ENCODE measurements around the gene OPA1. TPM values are rescaled to one million over a fixed set of nuclear protein-coding genes. Genes with fewer than 3 reads are reported as not detected.

OPA1 gene
- total RNA-seq, 4 donors from 2014 or later: 20.3 to 68.4 (median 39.7) TPM

DNA sequence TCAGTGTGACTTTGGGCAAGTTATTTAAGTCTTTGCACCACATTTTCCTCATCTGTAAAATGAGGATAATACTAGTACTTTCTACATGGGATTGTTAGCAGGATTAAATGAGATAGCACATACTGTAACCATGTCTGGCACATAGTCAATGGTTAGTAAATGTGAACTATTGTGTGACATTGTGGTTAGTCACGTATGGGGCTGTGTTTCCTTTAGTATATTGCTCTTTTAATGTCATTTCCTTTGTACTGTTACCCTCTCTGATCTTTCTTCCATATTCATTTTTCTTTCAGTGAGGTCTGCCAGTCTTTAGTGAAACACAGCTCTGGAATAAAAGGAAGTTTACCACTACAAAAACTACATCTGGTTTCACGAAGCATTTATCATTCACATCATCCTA is 21.4 kb downstream of the OPA1 start:
- Histone ChIP-seq H3K27me3 (no peaks in the 10 kb centered on the region), H3K4me1 (no peaks in the 10 kb centered on the region), H3K4me3 (no peak overlapping the region), H3K36me3 (no peaks in the 10 kb centered on the region), H3K9me3 (peaks cover 0 to 10% of the 10 kb centered on the region in 2 donors), H3K27ac (no peak overlapping the region)
- intact Hi-C loops (cut with DNase I; ENCODE audit: low total_unique reads): no loop called here
- no peak for DNase-seq
- TF ChIP-seq POLR2A (IDR thresholded peaks at IDR 0.05): no peak
- no peak for TF ChIP-seq CTCF (IDR thresholded peaks at IDR 0.05)

GRCh38 chr3:193617628-193618027 is 24.6 kb downstream of the OPA1 start:
- DNase-seq: no peak
- intact Hi-C loops (cut with DNase I; ENCODE audit: low total_unique reads): no loop called here
- no peaks in the 10 kb centered on the region for H3K36me3 ChIP-seq
- no peak overlapping the region for H3K27ac ChIP-seq
- H3K4me1 ChIP-seq: no peaks in the 10 kb centered on the region
- TF ChIP-seq CTCF (IDR thresholded peaks at IDR 0.05) (no peak), POLR2A (IDR thresholded peaks at IDR 0.05) (no peak)
- no peak overlapping the region for H3K4me3 ChIP-seq
- peaks cover 0 to 6% of the 10 kb centered on the region in 2 donors for H3K9me3 ChIP-seq
- no peaks in the 10 kb centered on the region for H3K27me3 ChIP-seq

DNA sequence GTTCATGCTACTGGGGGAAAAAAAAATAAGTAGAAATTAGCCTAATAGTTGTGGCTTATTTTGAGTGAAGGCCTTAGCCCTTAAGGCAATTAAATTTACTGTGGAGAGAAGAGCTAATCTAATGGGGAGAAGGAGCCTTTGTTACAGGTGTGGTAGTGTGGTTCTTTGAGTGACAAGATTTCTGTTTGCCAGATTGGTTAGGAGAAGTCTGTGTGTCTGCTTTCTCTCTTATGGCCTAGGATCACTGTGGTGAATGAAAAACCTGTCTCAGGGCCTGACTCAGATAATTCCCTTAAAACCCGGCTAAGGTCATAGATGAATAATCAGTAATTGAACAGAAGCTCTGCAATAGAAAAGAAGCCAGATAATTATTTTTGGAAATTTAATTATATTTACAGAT is 27.0 kb downstream of the OPA1 start:
- H3K27me3 ChIP-seq: no peaks in the 10 kb centered on the region
- no peak for TF ChIP-seq POLR2A (IDR thresholded peaks at IDR 0.05)
- TF ChIP-seq CTCF (IDR thresholded peaks at IDR 0.05): no peak
- H3K36me3 ChIP-seq: no peaks in the 10 kb centered on the region
- no peaks in the 10 kb centered on the region for H3K9me3 ChIP-seq
- H3K4me3 ChIP-seq: no peak overlapping the region
- no peak for DNase-seq
- no peak overlapping the region for H3K27ac ChIP-seq
- intact Hi-C loops (cut with DNase I; ENCODE audit: low total_unique reads): no loop called here
- H3K4me1 ChIP-seq: no peaks in the 10 kb centered on the region

DNA sequence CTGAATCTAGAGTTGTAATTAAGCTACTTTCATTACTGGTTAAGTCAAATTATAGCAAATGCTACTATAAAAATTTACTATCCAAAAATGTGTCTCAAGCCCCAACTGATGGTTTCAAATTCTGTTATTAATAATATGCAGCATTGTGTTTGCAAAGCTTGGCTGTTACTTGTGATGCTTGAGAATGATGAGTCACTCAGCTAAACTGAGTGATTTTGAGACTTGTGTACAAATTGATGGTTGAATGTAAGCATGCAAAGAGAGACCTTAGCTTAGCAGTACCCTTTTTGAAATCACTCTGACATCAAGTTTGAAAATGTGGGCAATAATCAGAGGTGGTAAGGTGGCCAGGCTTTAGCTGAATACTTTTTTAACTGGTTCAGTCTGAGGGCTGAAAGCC is 27.6 kb downstream of the OPA1 start:
- H3K4me1 ChIP-seq: no peaks in the 10 kb centered on the region
- intact Hi-C loops (cut with DNase I; ENCODE audit: low total_unique reads): no loop called here

DNA sequence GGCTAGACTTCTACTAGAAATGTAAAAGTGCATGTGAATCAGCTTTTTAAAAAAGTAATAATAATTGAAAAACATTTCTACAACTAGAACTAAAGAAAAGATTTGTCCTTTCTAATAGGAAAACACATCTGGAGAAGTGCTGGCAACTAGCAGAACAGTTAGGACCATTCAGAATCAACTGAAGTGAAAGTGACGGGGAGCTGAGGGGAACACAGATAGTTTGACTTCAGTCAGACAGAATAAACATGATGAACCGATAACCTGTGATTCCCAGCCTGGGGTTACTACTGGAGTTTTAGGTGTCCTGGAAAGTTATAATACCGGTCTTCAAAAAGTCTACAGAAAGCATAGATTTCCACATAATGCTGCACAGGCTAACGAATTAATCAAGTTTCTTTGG is 28.1 kb downstream of the OPA1 start:
- TF ChIP-seq CTCF (IDR thresholded peaks at IDR 0.05): no peak
- no peak for TF ChIP-seq POLR2A (IDR thresholded peaks at IDR 0.05)
- intact Hi-C loops (cut with DNase I; ENCODE audit: low total_unique reads): no loop called here
- Histone ChIP-seq H3K27ac (no peak overlapping the region), H3K4me1 (no peaks in the 10 kb centered on the region), H3K9me3 (no peaks in the 10 kb centered on the region), H3K4me3 (no peak overlapping the region), H3K36me3 (no peaks in the 10 kb centered on the region), H3K27me3 (no peaks in the 10 kb centered on the region)
- DNase-seq: no peak

More for the DNA sequence above, 27.6 kb downstream of the OPA1 start:
- H3K27me3 ChIP-seq: no peaks in the 10 kb centered on the region
- TF ChIP-seq POLR2A (IDR thresholded peaks at IDR 0.05) (no peak), CTCF (IDR thresholded peaks at IDR 0.05) (no peak)
- DNase-seq: no peak
- H3K4me3 ChIP-seq: no peak overlapping the region
- no peaks in the 10 kb centered on the region for H3K9me3 ChIP-seq
- H3K36me3 ChIP-seq: no peaks in the 10 kb centered on the region
- no peak overlapping the region for H3K27ac ChIP-seq

All from uterus (tissue), 4 donors.